Measurements from ENCODE around the gene TPH2.

TPH2 gene

DNA sequence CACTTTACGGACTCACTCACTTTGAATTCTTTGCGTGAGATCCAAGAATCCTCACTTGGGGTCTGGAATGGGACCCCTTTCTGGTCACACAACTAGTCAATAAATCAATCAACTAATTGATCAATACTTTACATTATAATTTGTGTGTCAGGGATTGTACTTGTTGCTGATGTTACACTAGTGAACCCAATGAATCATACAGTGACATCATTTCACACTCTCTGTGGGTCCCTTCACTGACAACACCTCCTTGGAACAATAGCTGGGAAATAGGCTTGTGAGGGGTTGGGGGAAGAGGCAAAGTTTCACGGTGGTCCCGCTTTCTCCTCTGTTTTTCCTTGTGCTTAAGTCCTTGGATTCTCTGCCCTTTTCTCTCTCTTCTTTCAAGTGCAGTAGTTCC lies 35.0 kb downstream of the TPH2 start:
- no peak overlapping the region for H3K27ac ChIP-seq
- TF ChIP-seq CTCF (conservative IDR thresholded peaks at IDR 0.05) = no peak
- TF ChIP-seq ZFX (IDR thresholded peaks at IDR 0.05) = no peak

DNA sequence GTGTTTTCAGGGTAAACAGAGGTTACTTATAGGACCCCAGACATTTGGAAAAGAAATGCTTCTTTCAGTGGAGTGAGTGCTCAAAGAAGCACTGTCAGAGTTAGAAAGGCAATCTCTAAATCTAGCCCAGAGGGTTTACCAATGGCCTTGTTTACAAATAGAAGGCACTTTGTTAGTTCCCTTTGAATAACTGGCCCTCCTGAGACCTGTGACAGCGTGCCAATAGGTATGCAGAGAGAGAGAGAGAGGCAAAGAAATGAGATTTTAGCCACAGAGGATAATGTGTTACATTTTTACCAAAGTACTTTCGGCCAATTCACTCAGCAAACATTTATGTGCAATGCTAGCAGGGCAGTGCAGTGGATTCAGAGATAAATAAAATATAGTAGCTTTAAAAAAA lies 41.9 kb downstream of the TPH2 start:
- TF ChIP-seq ZFX (IDR thresholded peaks at IDR 0.05) (no peak), CTCF (conservative IDR thresholded peaks at IDR 0.05) (no peak)
- no peak overlapping the region for H3K27ac ChIP-seq

GRCh38 chr12:71981149-71981548 lies 42.5 kb downstream of the TPH2 start:
- no peak overlapping the region for H3K27ac ChIP-seq
- TF ChIP-seq ZFX (IDR thresholded peaks at IDR 0.05) = no peak
- TF ChIP-seq CTCF (conservative IDR thresholded peaks at IDR 0.05) = no peak

DNA sequence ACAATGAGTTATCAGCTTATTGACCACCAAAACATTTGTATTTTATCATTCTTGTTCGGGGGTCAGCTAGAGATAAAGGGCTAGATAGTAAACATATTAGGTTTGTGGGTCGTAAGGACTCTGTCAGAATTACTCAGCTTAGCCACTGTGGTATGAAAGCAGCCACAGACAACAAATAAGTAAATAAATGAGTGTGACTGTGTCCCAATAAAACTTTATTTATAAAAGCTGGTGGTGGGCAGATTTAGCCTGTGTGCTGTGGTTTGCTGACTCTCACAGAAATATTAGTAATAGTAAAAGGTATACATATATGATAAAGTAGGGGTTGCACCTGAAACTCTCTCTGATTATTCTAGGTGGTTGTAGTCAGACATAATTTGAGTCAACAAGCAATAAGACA lies 56.1 kb downstream of the TPH2 start:
- TF ChIP-seq ZFX (IDR thresholded peaks at IDR 0.05) (no peak), CTCF (conservative IDR thresholded peaks at IDR 0.05) (no peak)
- no peak overlapping the region for H3K27ac ChIP-seq

- no peak for TF ChIP-seq CTCF (conservative IDR thresholded peaks at IDR 0.05)
- TF ChIP-seq ZFX (IDR thresholded peaks at IDR 0.05) = no peak
- H3K27ac ChIP-seq = no peak overlapping the region
Measured at GRCh38 chr12:71999795-72000194, 61.1 kb downstream of the TPH2 start.

GRCh38 chr12:72000969-72001648 lies 62.5 kb downstream of the TPH2 start:
- TF ChIP-seq ZFX (IDR thresholded peaks at IDR 0.05) = no peak
- TF ChIP-seq CTCF (conservative IDR thresholded peaks at IDR 0.05) = no peak
- no peak overlapping the region for H3K27ac ChIP-seq

DNA sequence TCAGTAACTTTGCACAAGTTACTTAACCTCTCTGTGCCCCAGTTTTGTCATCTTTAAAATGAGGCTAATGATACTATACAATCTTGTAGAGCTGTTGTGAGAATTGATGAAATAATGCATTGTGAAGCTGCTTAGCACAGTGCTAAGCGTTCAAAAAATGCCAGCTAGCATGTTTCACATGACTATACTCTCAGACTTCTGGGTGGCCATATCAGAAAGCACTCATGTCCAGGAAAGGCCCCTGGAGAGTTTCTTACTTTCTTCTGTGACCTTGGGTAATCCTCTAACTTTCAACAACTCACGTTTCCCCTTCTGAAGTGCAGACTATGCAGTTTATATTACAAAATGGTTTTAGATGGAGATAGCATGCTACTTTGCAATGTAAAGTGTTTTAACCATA lies 68.1 kb downstream of the TPH2 start:
- TF ChIP-seq ZFX (IDR thresholded peaks at IDR 0.05) = no peak
- no peak for TF ChIP-seq CTCF (conservative IDR thresholded peaks at IDR 0.05)
- H3K27ac ChIP-seq = no peak overlapping the region
